ENCODE measurements around the gene RNF166.
A peak's percentile ranks its signal among the peaks of the same experiment; 100 is the strongest.

Gene RNF166

GRCh38 chr16:88723507-88723887 is 17.3 kb upstream of the RNF166 start:
- Mint-ChIP-seq H3K27me3 (no peaks in the 10 kb centered on the region), H3K36me3 (ENCODE audit: low read depth) (peaks cover 98% of the 10 kb centered on the region), H3K4me3 (no peak overlapping the region), H3K9me3 (no peaks in the 10 kb centered on the region), H3K4me1 (ENCODE audit: low read depth) (peaks cover 17% of the 10 kb centered on the region), H3K27ac (no peak overlapping the region)
- intact Hi-C loops (cut with micrococcal nuclease), result no loop called here

- peaks cover 100% of the 10 kb centered on the region for H3K36me3 Mint-ChIP-seq (ENCODE audit: low read depth)
- intact Hi-C loops (cut with micrococcal nuclease), result no loop called here
- H3K9me3 Mint-ChIP-seq, result no peaks in the 10 kb centered on the region
- H3K4me3 Mint-ChIP-seq, result no peak overlapping the region
- H3K4me1 Mint-ChIP-seq (ENCODE audit: low read depth), result peaks cover 17% of the 10 kb centered on the region
- no peaks in the 10 kb centered on the region for H3K27me3 Mint-ChIP-seq
- H3K27ac Mint-ChIP-seq, result no peak overlapping the region
Observed at GRCh38 chr16:88722784-88723506, 16.7 kb upstream of the RNF166 start.

- H3K27ac Mint-ChIP-seq, result no peak overlapping the region
- intact Hi-C loops (cut with micrococcal nuclease), result no loop called here
Observed at GRCh38 chr16:88721815-88722755, 15.9 kb upstream of the RNF166 start.

GRCh38 chr16:88721236-88721635 is 15.0 kb upstream of the RNF166 start:
- Mint-ChIP-seq H3K27me3 (no peaks in the 10 kb centered on the region), H3K4me1 (ENCODE audit: low read depth) (peaks cover 17% of the 10 kb centered on the region), H3K36me3 (ENCODE audit: low read depth) (peaks cover 100% of the 10 kb centered on the region), H3K9me3 (no peaks in the 10 kb centered on the region), H3K4me3 (no peak overlapping the region), H3K27ac (no peak overlapping the region)
- intact Hi-C loops (cut with micrococcal nuclease), result no loop called here

More at GRCh38 chr16:88721815-88722755, 15.9 kb upstream of the RNF166 start:
- Mint-ChIP-seq H3K4me3 (no peak overlapping the region), H3K9me3 (no peaks in the 10 kb centered on the region), H3K36me3 (ENCODE audit: low read depth) (peaks cover 100% of the 10 kb centered on the region), H3K27me3 (no peaks in the 10 kb centered on the region), H3K4me1 (ENCODE audit: low read depth) (peaks cover 17% of the 10 kb centered on the region)

- Mint-ChIP-seq H3K9me3 (no peaks in the 10 kb centered on the region), H3K27me3 (no peaks in the 10 kb centered on the region), H3K27ac (no peak overlapping the region), H3K4me1 (ENCODE audit: low read depth) (peaks cover 17% of the 10 kb centered on the region), H3K36me3 (ENCODE audit: low read depth) (peaks cover 100% of the 10 kb centered on the region), H3K4me3 (no peak overlapping the region)
- intact Hi-C loops (cut with micrococcal nuclease), result no loop called here
Observed at GRCh38 chr16:88720396-88720970, 14.3 kb upstream of the RNF166 start.

- Mint-ChIP-seq H3K9me3 (no peaks in the 10 kb centered on the region), H3K4me1 (ENCODE audit: low read depth) (peaks cover 17% of the 10 kb centered on the region), H3K27ac (no peak overlapping the region), H3K36me3 (ENCODE audit: low read depth) (peaks cover 100% of the 10 kb centered on the region), H3K4me3 (no peak overlapping the region), H3K27me3 (no peaks in the 10 kb centered on the region)
- intact Hi-C loops (cut with micrococcal nuclease), result no loop called here
Observed at GRCh38 chr16:88719933-88720296, 13.7 kb upstream of the RNF166 start.

- Mint-ChIP-seq H3K4me1 (ENCODE audit: low read depth) (peaks cover 17% of the 10 kb centered on the region), H3K4me3 (no peak overlapping the region), H3K27ac (no peak overlapping the region), H3K9me3 (no peaks in the 10 kb centered on the region), H3K36me3 (ENCODE audit: low read depth) (peaks cover 100% of the 10 kb centered on the region), H3K27me3 (no peaks in the 10 kb centered on the region)
- intact Hi-C loops (cut with micrococcal nuclease), result no loop called here
Observed at GRCh38 chr16:88719267-88719932, 13.2 kb upstream of the RNF166 start.

- H3K27ac Mint-ChIP-seq, result peak overlapping the region; percentile 30
- no peak overlapping the region for H3K4me3 Mint-ChIP-seq
- H3K9me3 Mint-ChIP-seq, result no peaks in the 10 kb centered on the region
- H3K27me3 Mint-ChIP-seq, result no peaks in the 10 kb centered on the region
- H3K4me1 Mint-ChIP-seq (ENCODE audit: low read depth), result peaks cover 17% of the 10 kb centered on the region
- H3K36me3 Mint-ChIP-seq (ENCODE audit: low read depth), result peaks cover 100% of the 10 kb centered on the region
- intact Hi-C loops (cut with micrococcal nuclease), result no loop called here
Observed at GRCh38 chr16:88718178-88718577, 12.0 kb upstream of the RNF166 start.

GRCh38 chr16:88716601-88717001 is 10.4 kb upstream of the RNF166 start:
- peaks cover 17% of the 10 kb centered on the region for H3K4me1 Mint-ChIP-seq (ENCODE audit: low read depth)
- H3K4me3 Mint-ChIP-seq, result no peak overlapping the region
- H3K36me3 Mint-ChIP-seq (ENCODE audit: low read depth), result peaks cover 96% of the 10 kb centered on the region

GRCh38 chr16:88716201-88716600 is 10.0 kb upstream of the RNF166 start:
- H3K4me3 Mint-ChIP-seq, result no peak overlapping the region
- H3K27me3 Mint-ChIP-seq, result no peaks in the 10 kb centered on the region
- H3K27ac Mint-ChIP-seq, result no peak overlapping the region
- peaks cover 17% of the 10 kb centered on the region for H3K4me1 Mint-ChIP-seq (ENCODE audit: low read depth)
- intact Hi-C loops (cut with micrococcal nuclease), result no loop called here
- peaks cover 94% of the 10 kb centered on the region for H3K36me3 Mint-ChIP-seq (ENCODE audit: low read depth)
- H3K9me3 Mint-ChIP-seq, result no peaks in the 10 kb centered on the region

More at GRCh38 chr16:88716601-88717001, 10.4 kb upstream of the RNF166 start:
- intact Hi-C loops (cut with micrococcal nuclease), result no loop called here
- H3K27me3 Mint-ChIP-seq, result no peaks in the 10 kb centered on the region
- no peak overlapping the region for H3K27ac Mint-ChIP-seq
- no peaks in the 10 kb centered on the region for H3K9me3 Mint-ChIP-seq

- intact Hi-C loops (cut with micrococcal nuclease), result no loop called here
- Mint-ChIP-seq H3K9me3 (no peaks in the 10 kb centered on the region), H3K4me1 (ENCODE audit: low read depth) (peaks cover 20% of the 10 kb centered on the region), H3K27ac (no peak overlapping the region), H3K4me3 (no peak overlapping the region), H3K36me3 (ENCODE audit: low read depth) (peaks cover 94% of the 10 kb centered on the region), H3K27me3 (no peaks in the 10 kb centered on the region)
Observed at GRCh38 chr16:88715312-88716190, 9.3 kb upstream of the RNF166 start.

- no peaks in the 10 kb centered on the region for H3K9me3 Mint-ChIP-seq
- H3K27me3 Mint-ChIP-seq, result no peaks in the 10 kb centered on the region
- H3K36me3 Mint-ChIP-seq (ENCODE audit: low read depth), result peaks cover 94% of the 10 kb centered on the region
- intact Hi-C loops (cut with micrococcal nuclease), result no loop called here
- no peak overlapping the region for H3K4me3 Mint-ChIP-seq
- no peak overlapping the region for H3K27ac Mint-ChIP-seq
- peaks cover 17% of the 10 kb centered on the region for H3K4me1 Mint-ChIP-seq (ENCODE audit: low read depth)
Observed at GRCh38 chr16:88714420-88715302, 8.5 kb upstream of the RNF166 start.
